OCI-LY3 (cell line): Measurements from ENCODE around the gene P3H2.

Source experiments
- CTCF ChIP-seq: fragments of 200-600, 300-600 bp; sonication (generic); IDR thresholded peaks from 2 replicates; pipeline ENCODE4 v1.5.1; 2014; ENCODE audit warnings: antibody characterized with exemption, low read length, low read depth
- EZH2phosphoT487 ChIP-seq: fragments of 200-600 bp; shearing (Covaris generic); IDR thresholded peaks from 2 replicates; pipeline ENCODE4 v1.6.1; 2018; ENCODE audit warnings: antibody characterized with exemption, mixed run types, low read depth

- TF ChIP-seq CTCF (no peak), EZH2phosphoT487 (no peak)
Observed at GRCh38 chr3:189914799-189915198, 205.9 kb downstream of the P3H2 start.
